ENCODE measurements around the gene RPL5.

Gene RPL5

DNA sequence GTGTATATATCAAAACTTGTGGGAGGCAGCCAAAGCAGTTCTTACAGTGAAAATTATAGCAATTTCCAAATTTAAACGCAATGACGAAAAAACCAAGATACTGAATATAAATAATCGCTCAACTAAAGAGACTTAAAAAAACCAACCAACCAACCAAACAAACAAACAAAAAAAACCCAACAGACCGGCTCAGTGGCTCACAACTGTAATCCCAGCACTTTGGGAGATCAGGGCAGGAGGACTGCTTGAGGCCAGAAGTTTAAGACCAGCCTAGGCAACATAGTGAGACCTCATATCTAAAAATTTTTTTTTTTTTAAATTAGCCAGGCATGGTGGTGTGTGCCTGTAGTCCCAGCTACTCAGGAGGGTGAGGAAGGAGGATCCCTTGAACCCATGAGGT lies 23.4 kb downstream of the RPL5 start:
- DNase-seq (ENCODE audit: low spot score) = no peak

- no peak for DNase-seq (ENCODE audit: low spot score)
Observed at GRCh38 chr1:92857817-92858216, 26.0 kb downstream of the RPL5 start.

- DNase-seq (ENCODE audit: low spot score) = peak; percentile 59
Observed at GRCh38 chr1:92858564-92859399, 26.9 kb downstream of the RPL5 start.

GRCh38 chr1:92859400-92860039 lies 27.7 kb downstream of the RPL5 start:
- DNase-seq (ENCODE audit: low spot score) = no peak

- no peak for DNase-seq (ENCODE audit: low spot score)
Observed at GRCh38 chr1:92862605-92863004, 30.8 kb downstream of the RPL5 start.

GRCh38 chr1:92864131-92864530 lies 32.3 kb downstream of the RPL5 start:
- DNase-seq (ENCODE audit: low spot score) = no peak

- no peak for DNase-seq (ENCODE audit: low spot score)
Observed at GRCh38 chr1:92870591-92870990, 38.8 kb downstream of the RPL5 start.

GRCh38 chr1:92872719-92873118 lies 40.9 kb downstream of the RPL5 start:
- no peak for DNase-seq (ENCODE audit: low spot score)

DNA sequence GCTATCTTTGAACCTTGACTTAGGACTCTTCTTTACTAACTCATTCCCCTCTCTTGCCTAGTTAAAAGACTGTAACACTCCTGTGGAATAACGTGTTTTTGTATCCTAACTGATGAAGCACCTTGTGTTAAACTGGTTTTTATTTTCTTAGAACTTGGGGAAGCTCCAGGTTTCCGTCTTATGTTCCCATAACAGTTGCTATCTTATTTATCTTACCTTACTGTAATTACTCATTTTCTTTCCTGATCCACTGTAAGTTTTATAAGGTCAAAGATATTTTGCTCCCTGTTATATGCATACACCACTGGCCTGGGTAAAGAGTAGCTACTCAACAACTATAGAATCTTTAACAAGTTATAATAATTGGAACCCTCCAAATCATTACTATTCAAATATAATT lies 43.1 kb downstream of the RPL5 start:
- DNase-seq (ENCODE audit: low spot score) = no peak

- no peak for DNase-seq (ENCODE audit: low spot score)
Observed at GRCh38 chr1:92876351-92876750, 44.5 kb downstream of the RPL5 start.

DNA sequence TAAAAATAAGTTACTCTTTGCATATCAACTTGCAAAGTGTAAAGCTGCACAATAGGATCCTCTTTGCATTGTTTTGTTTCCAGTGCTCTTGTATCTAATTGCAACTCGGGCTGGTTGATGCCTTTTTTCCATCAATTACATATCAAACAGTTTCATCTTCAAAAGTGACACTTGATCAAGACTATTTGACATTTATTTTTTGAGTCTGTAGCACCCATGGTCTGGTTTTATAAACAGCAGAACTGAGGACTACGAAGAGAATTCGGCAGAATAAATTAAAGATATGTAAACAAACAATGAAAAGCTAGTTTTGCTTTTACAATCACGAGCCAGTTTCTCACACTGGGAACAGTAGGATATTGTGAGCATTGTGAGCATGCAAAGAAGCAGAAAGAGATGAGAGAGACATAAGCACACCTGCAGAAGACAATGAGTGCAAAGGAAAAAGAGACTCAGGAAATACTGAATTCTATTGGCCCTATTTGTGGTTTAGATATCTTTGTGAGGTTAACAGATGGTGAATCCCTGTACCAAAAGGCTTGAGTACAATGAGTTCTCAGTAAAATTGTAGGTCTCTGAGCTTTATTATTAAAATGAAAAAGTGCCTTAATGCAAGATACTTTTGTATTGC lies 45.4 kb downstream of the RPL5 start:
- no peak for DNase-seq (ENCODE audit: low spot score)

DNA sequence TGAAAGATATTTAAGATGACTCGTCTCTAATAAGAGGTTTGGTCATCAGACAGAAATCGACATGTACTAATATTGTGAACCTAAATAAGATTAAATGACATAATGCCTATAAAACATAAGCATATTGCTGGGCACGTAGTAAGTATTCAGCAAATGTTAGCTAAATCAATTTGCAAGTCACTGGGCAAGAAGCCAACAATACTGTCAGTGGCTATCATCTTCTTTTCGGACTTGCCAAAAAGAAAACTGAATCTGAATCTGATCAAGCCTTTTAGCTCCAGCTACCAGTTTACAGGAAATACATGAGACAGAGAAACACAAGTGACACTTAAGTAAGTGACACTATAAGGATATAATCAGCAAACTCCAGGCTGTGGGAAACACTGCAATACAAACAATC lies 46.0 kb downstream of the RPL5 start:
- no peak for DNase-seq (ENCODE audit: low spot score)

DNA sequence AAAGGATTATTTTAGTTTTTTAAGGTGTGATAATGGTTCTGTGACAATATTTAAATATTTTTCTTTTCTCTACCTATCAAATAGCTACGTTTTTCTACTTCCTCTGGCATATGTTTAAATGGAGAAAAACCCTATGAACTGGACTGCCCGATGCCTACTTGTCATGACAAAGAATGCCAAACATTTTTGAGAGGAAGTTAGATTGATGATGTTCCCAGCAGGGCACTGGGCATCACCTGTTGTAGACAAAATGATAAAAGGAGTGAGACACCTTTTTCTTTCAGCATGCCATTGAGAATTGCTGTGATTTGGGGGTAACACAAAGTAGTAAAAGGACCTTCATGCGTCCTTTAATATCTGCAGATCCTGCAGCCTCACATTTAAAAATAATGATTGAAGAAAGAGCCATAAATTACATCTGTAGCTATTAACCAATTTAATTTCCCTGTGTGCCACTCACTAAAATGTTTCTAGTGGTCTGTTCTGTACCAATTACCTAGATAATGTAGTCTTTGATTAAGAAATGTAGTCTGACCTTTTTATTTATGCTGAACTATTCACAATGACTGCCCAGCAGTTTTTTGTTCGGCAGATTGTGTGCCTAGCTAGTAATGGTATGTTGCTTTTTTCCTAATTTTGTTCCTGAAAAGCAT lies 47.6 kb downstream of the RPL5 start:
- DNase-seq (ENCODE audit: low spot score) = no peak

GRCh38 chr1:92881391-92881790 lies 49.6 kb downstream of the RPL5 start:
- no peak for DNase-seq (ENCODE audit: low spot score)

DNA sequence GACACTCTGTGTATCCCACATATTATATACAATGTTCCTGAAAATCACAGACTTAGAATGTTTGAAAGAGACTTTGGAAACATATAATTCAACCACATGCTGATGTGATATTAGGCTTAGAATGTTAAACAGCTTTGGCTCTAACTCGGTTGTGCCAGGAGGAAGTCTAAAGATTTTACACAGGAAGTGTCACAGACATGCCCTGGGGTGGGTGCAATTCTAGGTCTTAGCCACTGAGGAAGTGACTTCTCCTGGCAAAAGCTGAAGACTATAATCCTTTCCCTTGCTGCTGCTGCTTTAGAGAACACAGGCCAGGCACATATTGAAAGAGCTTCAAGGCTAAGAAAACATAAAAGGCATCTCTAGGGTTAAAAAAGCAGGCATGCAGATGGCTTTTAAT lies 51.0 kb downstream of the RPL5 start:
- DNase-seq (ENCODE audit: low spot score) = no peak

DNA sequence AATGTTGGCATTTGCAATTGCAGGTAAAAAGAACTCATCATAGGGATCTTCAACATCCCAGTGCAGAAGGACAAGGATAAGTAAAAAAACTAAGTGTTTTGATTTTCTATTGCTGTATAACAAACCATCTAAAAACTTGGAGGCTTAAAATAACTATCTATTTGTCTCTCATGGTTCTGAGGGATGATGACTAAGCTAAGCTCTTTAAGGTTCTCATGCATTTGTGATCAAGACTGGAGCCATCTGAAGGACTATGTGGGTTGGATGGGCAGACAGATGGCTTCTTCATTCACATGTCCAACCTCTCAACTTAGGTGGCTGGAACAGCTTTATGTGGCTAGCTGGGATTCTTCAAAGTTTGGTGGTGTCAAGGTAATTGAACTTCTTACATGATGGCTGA lies 51.5 kb downstream of the RPL5 start:
- DNase-seq (ENCODE audit: low spot score) = no peak

DNA sequence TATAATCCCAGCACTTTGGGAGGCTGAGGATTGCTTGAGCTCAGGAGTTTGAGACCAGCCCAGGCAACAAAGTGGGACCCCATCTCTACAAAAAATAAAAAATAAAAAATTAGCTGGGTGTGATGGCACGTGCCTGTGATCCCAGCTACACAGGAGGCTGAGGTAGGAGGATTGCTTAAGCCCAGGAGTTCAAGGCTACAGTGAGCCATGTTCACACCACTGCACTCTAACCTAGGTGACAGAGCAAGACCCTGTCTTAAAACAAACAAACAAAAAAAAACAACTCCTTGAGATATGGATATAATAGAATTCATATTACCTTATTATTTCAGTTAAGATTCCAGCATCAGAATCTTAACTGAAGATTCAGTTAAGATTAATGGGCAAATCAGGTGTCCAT lies 52.4 kb downstream of the RPL5 start:
- no peak for DNase-seq (ENCODE audit: low spot score)

DNA sequence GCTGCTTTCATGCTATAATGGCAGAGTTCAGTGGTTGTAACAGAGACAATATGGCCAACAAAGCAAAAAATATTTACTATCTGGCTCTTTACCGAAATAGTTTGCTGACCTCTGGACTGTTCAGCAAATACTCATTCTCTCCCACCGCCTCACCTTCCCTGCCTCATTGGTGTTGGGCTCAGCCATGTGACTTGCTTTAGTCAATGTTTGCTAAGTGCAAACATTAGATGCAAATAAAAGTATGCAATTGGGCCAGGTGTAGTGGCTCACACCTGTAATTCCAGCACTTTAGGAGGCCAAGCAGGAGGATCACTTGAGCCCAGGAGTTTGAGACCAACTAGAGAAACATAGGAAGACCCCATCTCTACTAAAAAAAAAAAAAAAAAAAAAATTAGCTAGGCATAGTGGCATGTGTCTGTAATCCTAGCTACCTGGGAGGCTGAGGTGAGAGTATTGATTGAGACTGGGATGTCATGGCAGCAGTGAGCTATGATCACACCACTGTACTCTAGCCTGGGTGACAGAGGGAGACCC lies 55.1 kb downstream of the RPL5 start:
- no peak for DNase-seq (ENCODE audit: low spot score)

DNA sequence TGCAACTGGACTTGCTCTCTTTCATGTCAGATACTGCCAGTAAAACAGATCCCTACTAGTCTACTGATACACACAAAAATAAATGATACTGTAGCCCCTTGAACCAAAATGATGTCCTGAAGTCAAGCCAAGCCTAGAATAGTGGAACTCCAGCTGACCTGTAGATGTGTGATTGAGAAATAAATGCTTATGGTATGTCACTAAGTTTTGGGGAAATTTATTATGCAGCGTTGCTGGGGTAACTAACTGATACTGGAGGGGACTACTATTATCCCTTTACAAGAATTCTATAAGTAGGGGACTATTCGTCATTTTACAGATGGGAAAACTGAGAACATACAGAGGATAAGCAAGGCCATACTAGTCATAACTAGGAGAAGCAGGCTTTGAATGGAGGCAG lies 55.6 kb downstream of the RPL5 start:
- no peak for DNase-seq (ENCODE audit: low spot score)
